HG02588 (cell line): ENCODE measurements around the gene SHF.

Source experiments
- ATAC-seq: cut with Tn5 transposase; IDR thresholded peaks from one replicate; pipeline ENCODE4 v1.9.1; 2021; ENCODE audit warnings: mild to moderate bottlenecking, moderate library complexity; ENCODE audit not compliant: unreplicated experiment

SHF gene

DNA sequence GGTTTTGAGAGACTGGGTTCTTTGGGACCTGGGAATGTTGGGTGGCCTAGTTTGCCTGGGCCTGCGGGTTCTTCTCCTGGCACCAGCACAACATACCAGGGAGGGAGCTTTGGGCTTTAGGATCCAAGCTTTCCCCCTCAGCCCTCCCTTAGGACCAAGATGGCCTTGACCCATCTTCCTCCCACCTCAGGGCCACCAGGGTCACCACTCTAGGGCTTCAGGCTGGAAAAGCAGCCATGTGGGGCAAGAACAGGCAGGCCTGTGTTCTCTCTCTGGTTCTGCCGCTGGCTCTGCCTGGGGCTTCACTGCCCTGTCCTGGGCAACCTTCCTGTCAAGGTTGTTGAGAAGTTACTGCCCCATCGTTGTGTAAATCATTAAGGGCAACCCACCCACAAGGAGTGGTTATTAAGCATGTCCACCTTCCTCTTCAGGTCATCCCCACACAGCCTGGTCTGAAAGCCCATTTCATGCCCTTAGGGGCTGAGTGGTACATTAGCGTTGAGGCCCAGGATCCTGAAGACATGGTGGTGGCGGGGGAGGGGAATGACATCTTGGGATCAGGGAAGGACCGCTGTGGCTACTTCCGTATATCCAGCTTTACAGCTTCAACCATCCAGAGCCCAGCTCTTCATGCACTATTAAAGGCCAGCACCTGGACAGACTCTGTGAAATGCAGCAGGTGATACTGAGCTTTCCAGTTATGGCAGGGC is 57.3 kb downstream of the SHF start:
- ATAC-seq = no peak

GRCh38 chr15:45129651-45130129 is 58.1 kb downstream of the SHF start, which contains the start of the genes DUOX1 and DUOXA1:
Gene DUOX1, plus strand, starts transcription at chr15:45129994. Its CDS starts 1,973 bp downstream, at chr15:45131967.
Gene DUOXA1, minus strand, starts transcription at chr15:45129879. Its CDS starts 6,865 bp downstream, at chr15:45123014.
- no peak for ATAC-seq

DNA sequence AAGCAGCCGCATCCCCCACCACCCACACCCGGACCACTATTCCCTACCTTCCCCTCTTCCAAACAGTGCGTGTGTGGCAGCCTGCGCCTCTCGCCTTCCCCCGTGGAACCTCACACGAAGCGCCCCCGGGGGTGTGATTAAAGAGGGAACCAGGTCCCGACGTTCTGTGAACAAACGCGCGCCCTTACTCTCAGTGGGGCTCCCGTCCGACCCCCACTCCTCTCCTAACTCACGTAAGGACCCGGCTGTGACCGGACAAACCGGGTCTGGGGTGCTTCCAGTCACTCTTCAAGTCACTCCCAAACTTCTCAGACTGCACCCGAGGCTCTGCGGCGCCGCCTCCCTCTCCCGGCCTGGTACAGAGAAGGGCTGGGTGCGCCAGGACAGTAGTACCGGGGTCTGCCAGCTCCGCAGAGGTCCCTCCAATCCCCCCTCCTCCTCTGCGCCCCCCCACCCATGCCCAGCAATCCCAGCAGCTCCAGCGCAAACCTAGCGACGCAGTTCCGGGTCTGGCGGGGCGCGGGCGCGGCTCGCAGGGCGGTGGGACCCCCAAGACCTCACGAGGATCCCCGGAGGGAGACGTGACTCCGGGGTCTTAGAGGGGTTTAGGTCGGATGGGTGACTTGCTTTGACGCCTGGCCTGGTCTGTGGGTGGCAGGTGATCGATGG is 58.7 kb downstream of the SHF start:
- ATAC-seq = no peak

DNA sequence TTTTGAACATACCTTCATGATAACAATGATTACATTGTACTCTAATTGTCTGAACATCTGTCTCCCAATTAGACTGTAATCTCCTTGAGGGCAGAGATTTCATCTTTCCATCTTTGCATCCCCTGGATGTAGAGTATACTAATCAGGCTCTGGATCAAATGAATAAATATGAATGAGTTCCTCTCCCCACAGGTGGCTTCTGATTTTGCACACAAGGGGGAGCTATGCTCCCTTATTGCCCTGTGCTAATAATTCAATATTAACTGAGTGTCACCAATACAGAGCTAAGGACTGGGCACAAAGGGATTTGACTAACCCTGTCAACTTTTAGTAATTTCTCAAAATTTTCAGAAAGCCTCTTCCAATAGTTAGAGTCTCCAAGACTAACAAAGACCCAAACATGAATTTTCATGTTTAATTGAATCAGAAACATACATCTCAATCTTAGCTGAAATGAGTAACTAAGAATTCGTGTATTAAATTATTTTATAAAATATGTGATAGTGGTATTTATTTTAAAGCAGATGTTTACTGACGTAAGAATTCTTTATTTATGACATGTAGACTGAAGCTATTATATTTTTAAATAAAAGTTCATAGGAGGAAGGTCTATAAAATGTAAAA is 61.1 kb downstream of the SHF start:
- ATAC-seq = no peak

- ATAC-seq = no peak
These were observed 64.4 kb downstream of the SHF start for GRCh38 chr15:45123397-45123796.

GRCh38 chr15:45122719-45123118 is 65.0 kb downstream of the SHF start:
- no peak for ATAC-seq

GRCh38 chr15:45121706-45122417 is 65.9 kb downstream of the SHF start:
- no peak for ATAC-seq

- ATAC-seq = peak; percentile 48
These were observed 66.7 kb downstream of the SHF start for GRCh38 chr15:45121020-45121419.

DNA sequence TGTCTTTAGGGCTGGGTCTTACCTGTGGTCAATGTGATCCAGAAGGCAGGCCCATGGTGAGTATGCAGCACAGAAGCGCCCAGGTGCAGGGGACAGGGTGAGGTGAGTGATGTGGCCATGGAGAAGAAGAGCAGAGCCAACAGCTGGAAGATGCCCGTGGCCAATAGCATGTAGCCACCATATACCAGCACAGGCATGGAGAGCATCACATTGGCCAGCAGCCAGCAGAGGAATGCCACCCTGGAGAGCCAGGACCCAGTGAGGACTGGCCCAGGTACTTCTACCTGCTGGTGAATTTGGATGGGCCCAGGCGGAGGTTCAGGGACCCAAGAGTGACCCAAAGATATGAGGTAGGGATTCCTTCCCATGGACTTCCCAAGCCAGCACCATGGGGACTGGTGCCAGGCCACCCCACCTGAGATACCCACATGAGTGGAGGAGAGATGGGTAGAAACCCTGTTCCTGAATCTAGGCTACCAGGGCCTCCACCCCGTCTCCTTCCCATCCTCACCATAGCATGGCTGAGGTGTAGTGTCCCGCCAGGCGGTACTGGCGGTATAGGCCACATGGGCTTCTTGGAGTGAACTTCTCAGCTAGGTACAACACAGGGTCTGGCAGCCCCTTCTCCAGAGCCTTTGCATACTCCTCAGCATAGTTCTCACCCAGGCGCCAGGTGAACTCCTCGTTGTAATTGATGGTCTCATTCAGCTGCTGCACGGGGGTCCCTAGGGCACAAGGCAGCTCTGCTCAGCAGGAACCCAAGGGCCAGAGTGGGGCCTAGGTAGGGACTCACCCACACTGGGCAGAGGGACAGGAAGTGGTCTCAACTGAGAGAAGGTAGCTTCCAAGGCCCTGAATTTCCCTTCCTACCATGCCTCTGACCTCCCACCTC is 67.4 kb downstream of the SHF start:
- no peak for ATAC-seq

- ATAC-seq = no peak
These were observed 68.8 kb downstream of the SHF start for GRCh38 chr15:45118996-45119395.

DNA sequence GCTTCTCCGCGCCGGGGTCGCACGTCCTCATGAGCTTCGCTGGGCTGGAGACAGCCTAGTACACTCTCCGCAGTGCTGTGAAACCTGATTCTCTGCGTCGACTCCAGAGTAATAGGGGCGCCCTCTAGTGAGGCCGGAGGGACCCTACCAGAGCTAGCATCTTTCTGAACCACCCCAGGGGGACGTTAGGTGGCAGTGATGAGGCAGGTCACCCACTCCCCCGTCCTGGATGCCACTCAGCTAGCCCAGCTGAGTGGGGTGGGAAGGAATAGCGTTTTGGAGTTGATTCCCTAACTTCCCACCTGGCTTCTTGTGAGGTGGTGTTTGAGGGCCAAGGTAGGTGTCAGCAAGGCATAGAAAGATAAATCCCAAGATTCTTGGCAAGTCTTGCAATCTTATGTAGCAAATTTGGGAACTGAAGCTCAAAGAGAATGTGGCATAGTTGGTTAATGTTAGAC is 69.6 kb downstream of the SHF start:
- ATAC-seq = peak; percentile 86

GRCh38 chr15:45117308-45118130 is 70.2 kb downstream of the SHF start:
- no peak for ATAC-seq
